CD14-positive monocyte (primary cell): ENCODE results near the gene MAGOHB. TPM values are rescaled to one million over a fixed set of nuclear protein-coding genes. Genes with fewer than 3 reads are reported as not detected.

Source experiments
- DNase-seq, 3 donors: peaks; one replicate each; pipeline ENCODE4 v3.0.0-alpha.2; 2011 to 2022
- H2AFZ ChIP-seq: 2 replicates; pipeline ENCODE4 v1.6.0; 2012; ENCODE audit warnings: mild to moderate bottlenecking, low read depth, low read length, inconsistent platforms; ENCODE audit not compliant: insufficient read depth, poor library complexity, severe bottlenecking
- H3K27ac ChIP-seq, 2 donors: 1 replicate in 1 of 2; 2 replicates in 1 of 2; pipeline ENCODE4 v1.5.1; 2012 to 2013; ENCODE audit warnings: low read length in 2 of 2, control low read depth in 1 of 2, inconsistent platforms in 1 of 2, low read depth in 1 of 2, mild to moderate bottlenecking in 1 of 2
- H3K27me3 ChIP-seq, 2 donors: one replicate each; pipeline versions ENCODE4 v1.6.0 to v1.6.1; 2011 to 2013; ENCODE audit warnings: low read length in 2 of 2; ENCODE audit not compliant: control insufficient read depth in 2 of 2, insufficient read depth in 2 of 2
- H3K36me3 ChIP-seq, 2 donors: replicated peaks in 1 of 2; 1 replicate in 1 of 2; 2 replicates in 1 of 2; pipeline versions ENCODE4 v1.5.1 to v1.6.1; 2012 to 2013; ENCODE audit warnings: low read length in 2 of 2, control low read depth in 1 of 2, inconsistent platforms in 1 of 2, mild to moderate bottlenecking in 1 of 2; ENCODE audit not compliant: insufficient read depth in 2 of 2, control insufficient read depth in 1 of 2
- H3K4me1 ChIP-seq, 2 donors: 1 replicate in 1 of 2; 2 replicates in 1 of 2; pipeline versions ENCODE4 v1.5.1 to v1.6.1; 2012 to 2013; ENCODE audit warnings: low read length in 2 of 2, control low read depth in 1 of 2, inconsistent platforms in 1 of 2, mild to moderate bottlenecking in 1 of 2, moderate library complexity in 1 of 2; ENCODE audit not compliant: insufficient read depth in 2 of 2, control insufficient read depth in 1 of 2
- H3K4me2 ChIP-seq: replicated peaks from 2 replicates; pipeline ENCODE3; 2012; ENCODE audit warnings: low read length, moderate library complexity, mild to moderate bottlenecking; ENCODE audit not compliant: poor library complexity, severe bottlenecking; ENCODE audit errors: extremely low read depth
- H3K4me3 ChIP-seq, 3 experiments: fragments of 200-600 bp in 1 of 3; sonication (generic) in 1 of 3; replicated peaks in 1 of 3; 1 replicate in 2 of 3; 2 replicates in 1 of 3; pipeline ENCODE4 v1.5.1; 2011 to 2013; ENCODE audit warnings: low read length in 3 of 3, mild to moderate bottlenecking in 3 of 3, control low read depth in 2 of 3, low read depth in 2 of 3, inconsistent platforms in 1 of 3, moderate library complexity in 1 of 3
- H3K79me2 ChIP-seq: 2 replicates; pipeline ENCODE4 v1.6.0; 2012; ENCODE audit warnings: mild to moderate bottlenecking, control low read depth, inconsistent platforms, low read length, moderate library complexity; ENCODE audit not compliant: insufficient read depth
- H3K9ac ChIP-seq: 2 replicates; pipeline ENCODE4 v1.6.0; 2017; ENCODE audit warnings: low read length, mild to moderate bottlenecking; ENCODE audit not compliant: insufficient read depth, poor library complexity, severe bottlenecking
- H3K9me3 ChIP-seq, 2 donors: replicated peaks in 1 of 2; 1 replicate in 1 of 2; 2 replicates in 1 of 2; pipeline versions ENCODE4 v1.5.1 to v1.6.1; 2012 to 2013; ENCODE audit warnings: low read length in 2 of 2, control low read depth in 1 of 2; ENCODE audit not compliant: control insufficient read depth in 1 of 2, insufficient read depth in 1 of 2
- H4K20me1 ChIP-seq: 2 replicates; pipeline ENCODE4 v1.6.0; 2012; ENCODE audit warnings: mild to moderate bottlenecking, low read length, control low read depth, moderate library complexity; ENCODE audit not compliant: insufficient read depth
- H3K27ac Mint-ChIP-seq, 7 donors: one replicate each; pipeline ENCODE4 v1.8.0; 2020; ENCODE audit warnings: mild to moderate bottlenecking in 7 of 7, mixed read lengths in 7 of 7, moderate library complexity in 6 of 7, inconsistent platforms in 2 of 7
- H3K27me3 Mint-ChIP-seq, 3 donors: one replicate each; pipeline ENCODE4 v1.8.0; 2021 to 2022; ENCODE audit warnings: low read depth in 3 of 3, mild to moderate bottlenecking in 3 of 3, mixed read lengths in 3 of 3, moderate library complexity in 3 of 3, inconsistent platforms in 1 of 3
- H3K36me3 Mint-ChIP-seq, 2 donors: one replicate each; pipeline ENCODE4 v1.8.0; 2020; ENCODE audit warnings: mixed read lengths in 2 of 2, inconsistent platforms in 1 of 2, mild to moderate bottlenecking in 1 of 2
- H3K4me1 Mint-ChIP-seq: one replicate; pipeline ENCODE4 v1.8.0; 2020; ENCODE audit warnings: mild to moderate bottlenecking, mixed read lengths
- H3K4me3 Mint-ChIP-seq, 2 donors: one replicate each; pipeline ENCODE4 v1.8.0; 2020; ENCODE audit warnings: mild to moderate bottlenecking in 2 of 2, mixed read lengths in 2 of 2, moderate library complexity in 1 of 2
- H3K9me3 Mint-ChIP-seq, 7 donors: one replicate each; pipeline ENCODE4 v1.8.0; 2020 to 2022; ENCODE audit warnings: mixed read lengths in 7 of 7, mild to moderate bottlenecking in 6 of 7, moderate library complexity in 6 of 7, inconsistent platforms in 2 of 7
- CTCF ChIP-seq: fragments of 200-600 bp; IDR thresholded peaks from one replicate; pipeline ENCODE4 v1.8.0; 2022; ENCODE audit warnings: antibody characterized with exemption, mild to moderate bottlenecking
- WGBS: methylation state at CpG from one replicate; pipeline ENCODE4 v1.1.5; 2013; ENCODE audit warnings: missing lambda C conversion rate; ENCODE audit not compliant: insufficient coverage; 5-methylcytosine and 5-hydroxymethylcytosine counted together
- intact Hi-C, 2 donors: fragments of 100-400 bp; cut with micrococcal nuclease; formaldehyde crosslinking; loops; one replicate each; pipeline versions ENCODE4 v1.15.0 to v1.15.1; 2023
- polyA minus RNA-seq: library from RNA; depleted of rRNA, polyadenylated mRNA; stranded (reverse); fragments of >200 nt; gene quantifications from 2 replicates; pipeline ENCODE4 v1.2.3, GENCODE V29; 2012
- polyA plus RNA-seq, 3 donors: library from polyadenylated mRNA; depleted of rRNA in 1 of 3; unstranded in 2 of 3; stranded (reverse) in 1 of 3; fragments of 300-500 nt in 2 of 3; fragments of >200 nt in 1 of 3; fragmentation: Illumina TruSeq in 2 of 3; gene quantifications; 1 replicate in 2 of 3; 2 replicates in 1 of 3; pipeline ENCODE4 v1.2.3, GENCODE V29; 2012 to 2021
- total RNA-seq, 12 experiments: library from RNA in 1 of 12; stranded (reverse) in 1 of 12; fragments of 120-200 nt in 1 of 12; gene quantifications; one replicate each; pipeline ENCODE4 v1.2.4 and lab custom pipeline; 2013 to 2026; ENCODE audit warnings: mixed read lengths in 6 of 12, inconsistent platforms in 1 of 12

The MAGOHB gene
- 14.0 TPM for total RNA-seq (2013)
- polyA plus RNA-seq (10 to 100 TPM in 2 of 3 donors, 1 to 10 TPM in 1; 6.9 to 23.5 (median 19.5) TPM), polyA minus RNA-seq (1.2 and 4.5 TPM in 2 replicates), total RNA-seq (lab: John Stamatoyannopoulos, UW) (1.4 to 8.3 (median 5.6) reads per million in 11 experiments)

GRCh38 chr12:10613349-10614055 is at the start of gene MAGOHB:
Gene MAGOHB, minus strand, starts transcription at chr12:10613609. Its CDS starts 77 bp downstream, at chr12:10613532.
- peak within 1 kb of the TSS; percentile 83 to 97 (median 91) for H3K4me3 ChIP-seq
- no peaks in the 10 kb centered on the region for H3K9me3 ChIP-seq
- H3K27ac ChIP-seq, result peak within 1 kb of the TSS; percentile 67 to 92
- peaks cover 1 to 2% (median 1%) of the 10 kb centered on the region in 3 donors for H3K27me3 Mint-ChIP-seq
- peak; percentile 95 to 97 (median 97) for DNase-seq
- peaks cover 15% of the 10 kb centered on the region for H3K4me1 Mint-ChIP-seq
- peaks cover 17 to 23% of the 10 kb centered on the region in 2 donors for H3K36me3 Mint-ChIP-seq
- peak within 1 kb of the TSS; percentile 82 for H2AFZ ChIP-seq
- intact Hi-C loops, result loop anchor here in 1 of 2 donors (10.0 kb wide), 1 partner anchor 111 kb away; the partner anchor contains the start of gene YBX3
- peak within 1 kb of the TSS; percentile 95 to 100 (median 98) for H3K27ac Mint-ChIP-seq
- TF ChIP-seq CTCF, result no peak
- H3K9ac ChIP-seq, result peak within 1 kb of the TSS; percentile 79
- H3K4me1 ChIP-seq, result peaks cover 10 to 18% of the 10 kb centered on the region in 2 donors
- H3K27me3 ChIP-seq, result no peaks in the 10 kb centered on the region
- H3K9me3 Mint-ChIP-seq, result peaks cover 0 to 2% (median 0%) of the 10 kb centered on the region in 7 donors
- H3K4me3 Mint-ChIP-seq, result peak within 1 kb of the TSS; percentile 96 to 99
- whole genome bisulfite sequencing, result under 1% methylated on average over 29 of the region's 45 CpGs
- peak within 1 kb of the TSS; percentile 74 for H3K4me2 ChIP-seq
- H3K36me3 ChIP-seq, result peaks cover 18% of the 10 kb centered on the region in 2 donors
- H4K20me1 ChIP-seq, result no peaks in the 10 kb centered on the region
- H3K79me2 ChIP-seq, result peaks cover 27% of the 10 kb centered on the region

DNA sequence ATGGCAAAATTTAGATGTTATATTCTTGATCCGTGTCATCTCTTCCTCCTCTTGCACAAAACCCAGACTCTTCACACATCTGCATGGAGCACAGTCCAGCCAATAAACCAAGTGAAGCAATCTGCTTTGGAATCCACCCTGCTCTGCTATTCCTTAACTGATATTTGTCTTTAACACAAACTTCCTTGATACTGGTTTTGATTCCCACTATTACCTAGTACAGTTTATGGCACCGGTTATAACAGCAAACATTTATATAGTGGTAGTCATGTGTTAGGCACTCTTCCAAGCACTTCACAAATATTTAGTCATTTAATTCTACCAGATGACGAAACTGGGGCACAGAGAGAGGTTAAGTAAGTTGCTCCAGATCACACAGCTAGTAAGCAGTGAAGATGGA is 47.9 kb upstream of the MAGOHB start:
- TF ChIP-seq CTCF, result no peak
- Histone ChIP-seq H3K79me2 (no peaks in the 10 kb centered on the region), H4K20me1 (no peaks in the 10 kb centered on the region), H2AFZ (no peak overlapping the region), H3K9me3 (peaks cover 0 to 4% of the 10 kb centered on the region in 2 donors), H3K27me3 (no peaks in the 10 kb centered on the region), H3K9ac (no peak overlapping the region), H3K4me2 (no peak overlapping the region), H3K27ac (no peak overlapping the region), H3K4me3 (no peak overlapping the region), H3K36me3 (no peaks in the 10 kb centered on the region), H3K4me1 (no peaks in the 10 kb centered on the region)
- Mint-ChIP-seq H3K9me3 (peaks cover 0 to 14% (median 8%) of the 10 kb centered on the region in 7 donors), H3K36me3 (no peaks in the 10 kb centered on the region), H3K27me3 (peaks cover 0 to 3% (median under 1%) of the 10 kb centered on the region in 3 donors), H3K4me1 (no peaks in the 10 kb centered on the region), H3K4me3 (no peak overlapping the region), H3K27ac (no peak overlapping the region)
- no CpG with 5 or more reads among the region's 3 CpGs for WGBS
- no peak for DNase-seq
- intact Hi-C loops, result no loop called here
